Endothelial cell of umbilical vein (primary cell): ENCODE results near the gene PDE7B. TPM values are rescaled to one million over a fixed set of nuclear protein-coding genes. Genes with fewer than 3 reads are reported as not detected.

Source experiments
- BruUV-seq: library from RNA; stranded (reverse); fragments of 400-500 nt; replicated peaks from 2 replicates; lab custom pipeline; 2021; lab: Mats Ljungman, UMichigan
- CTCF ChIA-PET: fragments of 300-600, 350-600 bp; sonication (Branson Sonifier 250); formaldehyde crosslinking; loops from one replicate; lab custom pipeline; 2021; ENCODE audit warnings: antibody characterized with exemption, inconsistent platforms; lab: Charles Lee
- POLR2A ChIA-PET: fragments of 300-600, 350-600 bp; sonication (Branson Sonifier 250); formaldehyde crosslinking; loops from one replicate; lab custom pipeline; 2021; ENCODE audit warnings: antibody characterized with exemption, inconsistent platforms; lab: Charles Lee
- DNase-seq: peaks from one replicate; pipeline ENCODE4 v3.0.0-alpha.2; 2011; ENCODE audit warnings: low read depth, low spot score
- FAIRE-seq: peaks from 2 replicates; lab custom pipeline; 2011; peaks lifted over from hg19 to GRCh38; lab: Jason Lieb, UNC
- H2AFZ ChIP-seq: 2 replicates; pipeline ENCODE4 v1.6.0; 2012; ENCODE audit warnings: low read depth, low read length, control low read depth, inconsistent platforms
- H3K27ac ChIP-seq: 2 replicates; pipeline ENCODE4 v1.5.1; 2011; ENCODE audit warnings: low read depth, mild to moderate bottlenecking, control low read depth, low read length, moderate library complexity; ENCODE audit not compliant: insufficient read depth
- H3K27me3 ChIP-seq, 2 experiments: 2 replicates each; pipeline versions ENCODE4 v1.6.0 to v1.6.1; 2011; ENCODE audit warnings: low read length in 2 of 2, mixed read lengths in 1 of 2; ENCODE audit not compliant: control insufficient read depth in 2 of 2, insufficient read depth in 2 of 2
- H3K36me3 ChIP-seq, 2 experiments: 2 replicates in 1 of 2; 3 replicates in 1 of 2; pipeline ENCODE4 v1.5.1; 2011; ENCODE audit warnings: low read length in 2 of 2, mild to moderate bottlenecking in 1 of 2, moderate library complexity in 1 of 2; ENCODE audit not compliant: control insufficient read depth in 2 of 2, insufficient read depth in 2 of 2; ENCODE audit errors: extremely low read depth in 1 of 2
- H3K4me1 ChIP-seq: 3 replicates; pipeline ENCODE4 v1.5.1; 2011; ENCODE audit warnings: mild to moderate bottlenecking, low read length; ENCODE audit not compliant: control insufficient read depth, insufficient read depth; ENCODE audit errors: extremely low read depth
- H3K4me2 ChIP-seq: 2 replicates; pipeline ENCODE4 v1.6.1; 2011; ENCODE audit warnings: low read length, control low read depth, mixed read lengths; ENCODE audit not compliant: insufficient read depth
- H3K4me3 ChIP-seq, 3 experiments: fragments of 200-600 bp in 1 of 3; sonication (generic), shearing (Covaris generic) in 1 of 3; replicated peaks in 1 of 3; 2 replicates each; pipeline ENCODE4 v1.5.1; 2011 to 2016; ENCODE audit warnings: control low read depth in 3 of 3, low read length in 3 of 3, mild to moderate bottlenecking in 2 of 3, inconsistent platforms in 1 of 3, low read depth in 1 of 3, moderate library complexity in 1 of 3; ENCODE audit not compliant: insufficient read depth in 1 of 3
- H3K79me2 ChIP-seq: 2 replicates; pipeline ENCODE4 v1.6.0; 2012; ENCODE audit warnings: low read length, inconsistent platforms; ENCODE audit not compliant: control insufficient read depth, insufficient read depth
- H3K9ac ChIP-seq: replicated peaks from 2 replicates; pipeline ENCODE3; 2011; ENCODE audit warnings: low read length, control low read depth; ENCODE audit not compliant: insufficient read depth; ENCODE audit errors: extremely low read depth
- H3K9me1 ChIP-seq: replicated peaks from 3 replicates; pipeline ENCODE4 v1.6.0; 2011; ENCODE audit warnings: mild to moderate bottlenecking, low read length; ENCODE audit not compliant: control insufficient read depth, insufficient read depth; ENCODE audit errors: extremely low read depth
- H3K9me3 ChIP-seq: replicated peaks from 2 replicates; pipeline ENCODE4 v1.5.1; 2012; ENCODE audit warnings: low read length, inconsistent platforms; ENCODE audit not compliant: control insufficient read depth, insufficient read depth
- H4K20me1 ChIP-seq: replicated peaks from 2 replicates; pipeline ENCODE3; 2011; ENCODE audit warnings: mild to moderate bottlenecking, low read length; ENCODE audit not compliant: control insufficient read depth, insufficient read depth; ENCODE audit errors: extremely low read depth
- CTCF ChIP-seq, 2 donors: IDR thresholded peaks; 1 replicate in 1 of 2; 2 replicates in 1 of 2; pipeline ENCODE4 v1.5.1; 2011; ENCODE audit warnings: low read length in 2 of 2, mild to moderate bottlenecking in 2 of 2, moderate library complexity in 2 of 2, control low read depth in 1 of 2, inconsistent platforms in 1 of 2, low read depth in 1 of 2; ENCODE audit not compliant: insufficient read depth in 1 of 2; ENCODE audit errors: extremely low read depth in 1 of 2
- EZH2 ChIP-seq: IDR thresholded peaks from 2 replicates; pipeline ENCODE4 v1.6.1; 2012; ENCODE audit warnings: borderline replicate concordance, low read depth, mild to moderate bottlenecking, moderate library complexity, low read length, inconsistent platforms; ENCODE audit not compliant: severe bottlenecking
- FOS ChIP-seq: IDR thresholded peaks from 2 replicates; pipeline ENCODE4 v1.6.1; 2011; ENCODE audit warnings: mild to moderate bottlenecking, low read length, moderate library complexity, borderline replicate concordance; ENCODE audit not compliant: insufficient read depth
- GATA2 ChIP-seq: IDR thresholded peaks from 2 replicates; pipeline ENCODE4 v1.7.0; 2011; ENCODE audit warnings: low read depth, mild to moderate bottlenecking, moderate library complexity, mixed read lengths, low read length; ENCODE audit not compliant: insufficient read length, insufficient read depth
- MYC ChIP-seq: IDR thresholded peaks from one replicate; pipeline ENCODE4 v1.6.1; 2011; ENCODE audit warnings: mild to moderate bottlenecking, low read depth, low read length
- POLR2A ChIP-seq: IDR thresholded peaks from 2 replicates; pipeline ENCODE4 v1.6.1; 2012; ENCODE audit warnings: low read depth, mild to moderate bottlenecking, control low read depth, low read length
- POLR2AphosphoS5 ChIP-seq: IDR thresholded peaks from 2 replicates; pipeline ENCODE4 v1.6.1; 2012; ENCODE audit warnings: low read depth, mild to moderate bottlenecking, control low read depth, low read length, moderate library complexity; ENCODE audit not compliant: insufficient read depth
- dilution Hi-C: fragments of 300-500 bp; cut with MboI; formaldehyde crosslinking; loops from one replicate; pipeline ENCODE4 v1.15.0; 2019; ENCODE audit warnings: low sequenced_read_pairs; ENCODE audit not compliant: extremely low pct_ligation_motif_present
- intact Hi-C: fragments of 100-400 bp; cut with micrococcal nuclease; formaldehyde crosslinking; loops from one replicate; pipeline ENCODE4 v1.10.0; 2022
- polyA plus RNA-seq, 4 experiments: library from polyadenylated mRNA; depleted of rRNA in 3 of 4; stranded (reverse) in 3 of 4; unstranded in 1 of 4; fragments of >200 nt; gene quantifications; 2 replicates each; pipeline versions ENCODE4 v1.2.1 to v1.2.3, GENCODE V29; 2011 to 2012; ENCODE audit warnings: missing spikeins in 1 of 4
- total RNA-seq: library from RNA; stranded (reverse); gene quantifications from 2 replicates; pipeline ENCODE4 v1.2.3, GENCODE V29; 2021
- TF ChIP-seq, protein P1 (sequence below): IDR thresholded peaks from 2 replicates; pipeline ENCODE4 v1.6.1; 2011; ENCODE audit not compliant: insufficient read depth, insufficient read length

Gene PDE7B
- total and polyA plus RNA-seq, 2 donors (not counting 3 experiments of a cell fraction or from before 2014, with no cell fraction given) = 20.6 to 25.1 TPM

GRCh38 chr6:136213012-136213539, 361.6 kb downstream of the PDE7B start:
- no TSS peak for BruUV-seq
- Histone ChIP-seq H3K4me3 (no peak overlapping the region), H3K9me3 (no peaks in the 10 kb centered on the region), H3K36me3 (no peaks in the 10 kb centered on the region), H3K9me1 (no peaks in the 10 kb centered on the region), H3K27ac (no peak overlapping the region), H2AFZ (no peak overlapping the region), H3K9ac (no peak overlapping the region), H3K4me2 (no peak overlapping the region), H3K4me1 (no peaks in the 10 kb centered on the region), H4K20me1 (no peaks in the 10 kb centered on the region), H3K27me3 (no peaks in the 10 kb centered on the region), H3K79me2 (no peaks in the 10 kb centered on the region)
- DNase-seq = no peak
- ChIA-PET CTCF (interaction anchor here (0.9 to 1.0 kb wide), 2 partner anchors 12 to 303 kb away, joined by 4 read pairs; no protein-coding TSS in a partner anchor), POLR2A (no interaction called here)
- TF ChIP-seq, protein P1, sequence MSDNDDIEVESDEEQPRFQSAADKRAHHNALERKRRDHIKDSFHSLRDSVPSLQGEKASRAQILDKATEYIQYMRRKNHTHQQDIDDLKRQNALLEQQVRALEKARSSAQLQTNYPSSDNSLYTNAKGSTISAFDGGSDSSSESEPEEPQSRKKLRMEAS = no peak
- TF ChIP-seq MYC (no peak), CTCF (IDR thresholded peaks at IDR 0.05; ENCODE audit: extremely low read depth in 1 of 2, insufficient read depth in 1 of 2, low read depth in 1 of 2, low read length in 2 of 2) (no peak), EZH2 (no peak), GATA2 (no peak), POLR2A (no peak), POLR2AphosphoS5 (no peak), FOS (no peak)
- intact Hi-C loops = no loop called here
- dilution Hi-C loops = no loop called here
- peak; percentile 37 for FAIRE-seq
